Gastroesophageal sphincter (tissue), 3 donors: Measurements from ENCODE around the gene SLC25A12.
"Not testable (repeated sequence)": the region's sequence is repeated elsewhere in the genome, so short reads cannot be mapped to it uniquely, and the experiment has no call there.

Experiments used
- CTCF ChIP-seq, 4 experiments: fragments of 200-600 bp in 2 of 4; fragments of 450-650 bp in 2 of 4; sonication (generic) in 1 of 4; IDR thresholded peaks; one replicate each; pipeline ENCODE4 v1.5.1; 2017 to 2019; ENCODE audit warnings: antibody characterized with exemption in 4 of 4, mild to moderate bottlenecking in 2 of 4, moderate library complexity in 2 of 4
- EP300 ChIP-seq: sonication (generic); formaldehyde crosslinking; IDR thresholded peaks from one replicate; pipeline ENCODE4 v1.6.1; 2017; ENCODE audit warnings: antibody characterized with exemption, mild to moderate bottlenecking
- POLR2A ChIP-seq, 2 donors: fragments of 450-650 bp; IDR thresholded peaks; one replicate each; pipeline ENCODE4 v1.6.1; 2017; ENCODE audit warnings: antibody characterized with exemption in 2 of 2, mild to moderate bottlenecking in 2 of 2, moderate library complexity in 1 of 2
- POLR2AphosphoS5 ChIP-seq: sonication (generic); formaldehyde crosslinking; IDR thresholded peaks from one replicate; pipeline ENCODE4 v1.6.1; 2017; ENCODE audit warnings: antibody characterized with exemption

GRCh38 chr2:171774581-171774980 lies 119.5 kb downstream of the SLC25A12 start:
- not testable (repeated sequence) for TF ChIP-seq CTCF (IDR thresholded peaks at IDR 0.05); POLR2A (IDR thresholded peaks at IDR 0.05); EP300; POLR2AphosphoS5
